Peyer's patch (tissue), 4 donors: ENCODE data around the gene TDRD9.

Experiments
- POLR2A ChIP-seq, 2 donors: fragments of 450-650 bp; IDR thresholded peaks; one replicate each; pipeline ENCODE4 v1.5.1; 2017; ENCODE audit warnings: antibody characterized with exemption in 2 of 2, mild to moderate bottlenecking in 2 of 2, moderate library complexity in 2 of 2
- TF ChIP-seq, protein P1 (sequence below), 6 experiments: fragments of 450-650 bp in 4 of 6; fragments of 200-600 bp in 2 of 6; sonication (generic) in 1 of 6; IDR thresholded peaks; one replicate each; pipeline ENCODE4 v1.5.1; 2017 to 2019; ENCODE audit warnings: antibody characterized with exemption in 6 of 6, mild to moderate bottlenecking in 3 of 6, moderate library complexity in 1 of 6

- no peak for TF ChIP-seq POLR2A (IDR thresholded peaks at IDR 0.05)
- TF ChIP-seq, protein P1, sequence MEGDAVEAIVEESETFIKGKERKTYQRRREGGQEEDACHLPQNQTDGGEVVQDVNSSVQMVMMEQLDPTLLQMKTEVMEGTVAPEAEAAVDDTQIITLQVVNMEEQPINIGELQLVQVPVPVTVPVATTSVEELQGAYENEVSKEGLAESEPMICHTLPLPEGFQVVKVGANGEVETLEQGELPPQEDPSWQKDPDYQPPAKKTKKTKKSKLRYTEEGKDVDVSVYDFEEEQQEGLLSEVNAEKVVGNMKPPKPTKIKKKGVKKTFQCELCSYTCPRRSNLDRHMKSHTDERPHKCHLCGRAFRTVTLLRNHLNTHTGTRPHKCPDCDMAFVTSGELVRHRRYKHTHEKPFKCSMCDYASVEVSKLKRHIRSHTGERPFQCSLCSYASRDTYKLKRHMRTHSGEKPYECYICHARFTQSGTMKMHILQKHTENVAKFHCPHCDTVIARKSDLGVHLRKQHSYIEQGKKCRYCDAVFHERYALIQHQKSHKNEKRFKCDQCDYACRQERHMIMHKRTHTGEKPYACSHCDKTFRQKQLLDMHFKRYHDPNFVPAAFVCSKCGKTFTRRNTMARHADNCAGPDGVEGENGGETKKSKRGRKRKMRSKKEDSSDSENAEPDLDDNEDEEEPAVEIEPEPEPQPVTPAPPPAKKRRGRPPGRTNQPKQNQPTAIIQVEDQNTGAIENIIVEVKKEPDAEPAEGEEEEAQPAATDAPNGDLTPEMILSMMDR (IDR thresholded peaks at IDR 0.05) = no peak
These were observed 36.5 kb upstream of the TDRD9 start for GRCh38 chr14:103891667-103892215.
